HG02943 (cell line): ENCODE results near the gene UPF1.
"Not testable (repeated sequence)": the region's sequence is repeated elsewhere in the genome, so short reads cannot be mapped to it uniquely, and the experiment has no call there.

Source experiments
- ATAC-seq: cut with Tn5 transposase; IDR thresholded peaks from one replicate; pipeline ENCODE4 v1.9.1; 2021; ENCODE audit warnings: mild to moderate bottlenecking, low read depth, moderate library complexity; ENCODE audit not compliant: unreplicated experiment

The UPF1 gene

DNA sequence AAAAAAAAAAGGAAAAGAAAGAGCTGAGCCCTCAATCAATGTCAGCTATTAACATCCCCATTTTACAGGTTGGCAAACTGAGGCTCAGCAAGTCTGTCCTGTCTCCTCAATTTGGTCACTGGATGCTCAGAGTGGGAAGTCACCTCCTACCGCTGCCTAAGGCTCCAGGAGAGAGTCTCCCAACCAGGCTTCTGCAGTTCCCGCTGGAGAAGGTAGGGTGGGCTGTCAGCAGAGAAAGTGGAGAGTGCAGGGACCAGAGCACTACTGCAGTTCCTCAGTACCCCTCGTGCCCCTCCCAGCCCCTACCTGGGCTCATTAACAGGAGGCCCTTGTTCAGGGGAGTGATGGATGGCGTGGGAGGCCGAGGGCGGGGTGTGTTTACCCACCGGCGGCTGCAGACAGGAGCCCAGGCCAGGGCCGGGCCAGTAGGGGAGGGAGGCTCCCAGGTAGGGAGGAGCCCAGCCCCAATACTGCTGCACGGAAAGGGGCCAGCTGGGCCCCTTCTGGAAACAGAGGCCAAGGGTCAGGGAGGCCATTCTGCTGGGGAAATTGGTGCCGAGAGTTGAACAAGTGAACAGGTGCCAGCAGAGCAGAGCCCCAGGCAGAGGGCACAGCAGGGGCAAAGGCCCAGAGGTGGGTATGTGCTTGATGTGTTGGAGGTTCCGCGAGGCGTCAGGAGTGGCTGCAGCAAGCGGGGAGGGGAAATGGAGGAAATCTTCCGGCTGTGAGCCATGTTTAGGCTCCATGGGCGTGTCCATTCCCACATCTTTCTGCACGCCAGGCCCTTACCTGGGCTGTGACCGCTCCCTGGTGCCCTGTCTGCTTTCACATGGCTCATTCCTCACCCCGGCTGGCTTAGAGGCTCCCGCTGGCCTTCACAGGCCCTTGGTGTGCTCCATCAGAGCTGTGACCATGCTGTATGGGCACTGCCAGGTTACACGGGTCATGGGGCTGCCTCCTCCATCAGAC is 33.1 kb upstream of the UPF1 start:
- ATAC-seq = no peak

DNA sequence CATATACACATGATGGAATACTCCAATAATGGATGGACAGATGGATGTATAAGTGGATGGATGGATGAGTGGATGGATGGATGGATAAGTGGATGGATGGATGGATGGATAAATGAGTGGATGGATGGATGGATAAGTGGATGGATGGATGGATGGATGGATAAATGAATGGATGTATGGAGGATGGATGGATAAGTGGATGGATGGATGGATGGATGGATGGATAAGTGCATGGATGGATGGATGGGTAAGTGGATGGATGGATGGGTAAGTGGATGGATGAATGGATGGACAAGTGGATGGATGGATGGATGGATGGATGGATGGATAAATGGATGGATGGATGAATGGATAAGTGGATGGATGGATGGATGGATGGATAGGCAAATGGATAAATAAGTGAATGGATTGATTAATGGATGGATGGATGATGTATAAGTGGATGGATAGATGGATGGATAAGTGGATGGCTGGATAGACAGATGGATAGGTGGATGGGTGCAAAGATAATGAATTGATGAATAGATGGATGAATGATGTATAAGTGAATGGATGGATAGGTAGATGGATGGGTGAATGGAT is 32.3 kb upstream of the UPF1 start:
- no peak for ATAC-seq

DNA sequence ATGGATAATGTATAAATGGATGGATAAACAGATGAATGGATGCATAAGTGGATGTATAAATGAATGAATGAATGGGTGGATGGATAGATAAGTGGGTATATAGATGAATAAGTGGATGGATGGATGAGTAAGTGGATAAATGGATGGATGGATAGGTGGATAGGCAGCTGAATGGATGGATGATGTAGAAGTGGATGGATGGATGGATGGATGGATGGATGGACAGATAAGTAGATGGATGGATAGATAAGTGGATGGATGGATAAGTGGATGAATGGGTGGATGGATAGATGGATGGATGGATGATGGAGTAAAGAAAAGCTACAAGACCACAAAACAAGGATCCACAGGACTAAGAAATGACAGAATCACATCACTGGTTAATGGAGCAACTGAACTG is 31.7 kb upstream of the UPF1 start:
- no peak for ATAC-seq

DNA sequence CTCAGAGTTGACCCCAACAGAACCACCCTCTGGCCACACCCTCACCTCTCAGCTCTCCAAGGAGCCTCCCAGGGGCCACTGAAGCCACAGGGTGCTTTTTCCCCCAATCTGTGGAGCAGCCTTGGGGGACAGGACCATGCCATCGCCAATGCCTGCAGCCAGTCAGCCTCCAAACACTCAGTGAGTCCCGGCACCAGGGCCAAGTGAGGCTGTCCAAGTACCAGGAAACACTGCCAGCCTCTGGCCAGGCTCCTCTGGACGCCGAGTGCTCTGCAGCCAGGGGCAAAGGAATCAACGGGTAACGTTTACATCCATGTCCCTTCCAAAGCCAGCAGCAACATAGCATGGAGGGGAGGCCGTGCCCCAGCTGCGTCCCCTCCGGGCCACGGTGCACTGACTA is 31.1 kb upstream of the UPF1 start:
- ATAC-seq = no peak

DNA sequence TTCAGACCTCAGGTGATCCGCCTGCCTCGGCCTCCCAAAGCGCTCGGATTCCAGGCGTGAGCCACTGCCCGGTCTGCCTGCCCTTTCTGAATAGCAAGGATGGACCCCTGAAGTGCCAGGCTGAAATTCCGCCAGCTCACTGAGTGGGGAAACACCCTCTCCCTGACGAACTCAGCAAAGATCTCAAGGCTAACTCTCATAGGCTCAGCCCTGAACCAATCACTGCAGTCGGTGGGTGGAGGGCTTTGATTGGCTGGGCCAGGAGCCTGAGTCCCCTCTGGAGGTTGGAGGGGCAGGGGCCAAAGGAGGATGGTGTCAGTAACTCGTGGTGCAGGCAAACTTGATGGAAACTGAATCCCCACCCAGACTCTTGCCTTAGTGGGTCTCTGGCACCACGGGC is 29.4 kb upstream of the UPF1 start:
- ATAC-seq = no peak

DNA sequence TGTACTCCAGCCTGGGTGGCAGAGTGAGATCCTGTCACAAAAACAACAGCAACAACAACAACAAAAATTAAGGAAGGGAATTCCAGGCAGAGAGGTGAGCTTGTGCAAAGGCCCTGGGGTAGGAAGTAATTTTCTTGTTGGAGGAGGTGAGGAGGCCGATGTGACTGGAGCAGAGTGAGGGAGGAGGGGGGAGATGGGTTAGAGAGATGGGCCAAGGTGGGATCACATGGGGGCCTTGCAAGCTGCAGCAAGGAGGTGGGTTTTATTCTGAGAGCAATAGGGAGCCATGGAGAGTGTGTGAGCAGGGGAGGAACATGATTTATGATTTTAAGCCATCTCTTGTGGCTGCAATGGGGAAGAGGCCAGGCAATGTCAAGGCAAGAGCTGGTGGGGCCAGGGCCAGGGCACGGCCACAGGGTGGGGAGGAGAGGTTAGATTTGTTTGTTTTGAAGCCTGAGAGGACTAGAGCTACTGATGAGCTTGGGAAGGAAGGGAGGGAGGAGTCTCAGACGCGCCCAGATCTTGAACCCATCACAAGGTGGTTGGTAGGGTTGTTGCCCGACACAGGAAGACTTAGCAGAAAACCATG is 28.1 kb upstream of the UPF1 start:
- no peak for ATAC-seq

DNA sequence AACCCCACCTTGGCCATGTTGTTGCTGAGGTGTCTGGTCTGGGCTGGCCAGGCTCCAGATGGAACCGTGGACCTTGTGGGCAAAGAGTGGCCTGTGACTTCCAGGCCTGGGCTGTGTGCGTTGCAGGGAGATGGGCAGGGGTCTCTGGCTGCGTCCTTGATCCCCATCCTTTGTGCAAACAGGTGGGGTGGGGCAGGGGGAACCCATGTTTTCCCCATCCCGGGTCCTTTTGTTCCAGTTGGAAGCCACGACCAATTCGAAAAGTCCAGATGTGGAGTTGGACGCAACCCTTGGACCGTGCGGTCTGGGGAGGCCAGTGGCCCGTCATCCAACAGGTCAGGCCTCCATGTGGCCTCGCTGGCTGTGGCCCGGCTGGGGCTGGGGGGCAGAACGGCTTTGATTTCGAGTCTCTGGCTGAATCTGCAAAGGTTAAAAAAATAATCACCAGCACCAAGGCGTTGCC is 27.6 kb upstream of the UPF1 start:
- no peak for ATAC-seq

DNA sequence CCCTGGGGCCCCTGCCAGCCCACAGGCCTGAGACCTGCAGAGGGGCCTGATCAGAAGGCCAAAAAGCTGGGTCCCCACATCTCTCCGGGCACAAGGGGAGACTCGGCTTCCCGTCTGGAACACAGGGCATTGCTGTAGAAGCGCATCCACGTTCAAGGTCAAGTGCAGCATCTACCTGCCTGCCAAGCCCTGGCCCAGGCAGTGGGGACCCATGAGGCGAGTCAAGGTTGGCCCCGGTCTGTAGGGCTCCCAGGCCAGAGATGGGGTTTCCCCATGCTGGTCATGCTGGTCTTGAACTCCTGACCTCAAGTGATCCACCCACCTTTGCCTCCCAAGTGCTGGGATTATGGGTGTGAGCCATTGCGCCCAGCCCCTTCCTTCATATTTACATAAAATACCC is 27.1 kb upstream of the UPF1 start:
- no peak for ATAC-seq

DNA sequence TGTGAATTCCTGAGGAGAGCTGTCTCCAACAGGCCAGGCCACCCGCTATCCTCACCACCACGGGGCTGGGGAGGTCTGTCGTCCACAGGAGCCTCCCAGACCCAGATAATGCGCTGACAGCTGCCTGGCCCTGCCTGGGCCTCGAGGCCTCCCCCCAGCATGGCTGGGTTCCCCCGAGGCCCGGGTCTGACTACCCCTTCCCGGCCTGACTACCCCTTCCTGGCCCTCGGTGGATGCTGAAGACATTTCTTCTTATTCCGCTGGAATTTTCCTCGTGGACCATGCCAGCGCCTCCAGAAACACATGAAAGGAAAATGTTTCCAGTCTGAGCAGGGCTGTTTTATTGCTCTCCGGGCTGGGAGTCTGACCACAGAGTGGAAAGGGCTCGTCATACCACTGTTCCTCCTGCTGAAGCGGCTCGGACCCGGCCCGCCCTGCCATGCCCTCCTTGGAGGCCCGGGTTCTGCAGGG is 23.9 kb upstream of the UPF1 start:
- no peak for ATAC-seq

DNA sequence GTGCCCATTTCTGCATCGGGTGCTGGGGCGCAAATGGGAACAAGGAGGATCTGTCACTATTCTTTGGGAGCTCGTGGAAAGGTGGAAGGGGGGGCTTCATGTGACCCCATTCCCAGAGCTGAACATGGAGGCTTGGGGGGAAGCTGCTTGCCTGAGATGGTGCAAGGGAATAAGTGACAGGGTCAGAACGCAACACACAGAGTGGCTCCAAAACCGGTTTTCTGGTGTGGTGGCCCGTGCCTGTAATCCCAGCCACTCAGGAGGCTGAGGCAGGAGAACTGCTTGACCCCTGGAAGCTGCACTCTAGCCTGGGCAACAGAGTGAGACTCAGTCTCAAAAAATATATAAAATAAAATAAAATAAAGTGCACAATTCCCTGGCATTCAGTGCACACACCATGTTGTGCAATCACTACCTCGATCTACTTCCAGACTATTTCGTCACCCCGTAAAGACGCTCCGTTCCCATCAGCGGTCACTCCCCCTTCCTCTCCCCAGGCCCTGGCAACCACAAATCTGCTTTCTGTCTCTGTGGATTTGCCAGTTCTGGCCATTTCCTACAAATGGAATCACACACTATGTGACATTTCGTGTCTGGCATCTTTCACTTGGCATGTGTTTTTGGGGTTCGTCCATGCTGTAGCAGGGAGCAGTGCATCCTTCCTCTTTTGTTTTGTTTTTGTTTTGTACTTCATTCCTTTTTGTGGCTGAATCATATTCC is 22.4 kb upstream of the UPF1 start:
- ATAC-seq = no peak

DNA sequence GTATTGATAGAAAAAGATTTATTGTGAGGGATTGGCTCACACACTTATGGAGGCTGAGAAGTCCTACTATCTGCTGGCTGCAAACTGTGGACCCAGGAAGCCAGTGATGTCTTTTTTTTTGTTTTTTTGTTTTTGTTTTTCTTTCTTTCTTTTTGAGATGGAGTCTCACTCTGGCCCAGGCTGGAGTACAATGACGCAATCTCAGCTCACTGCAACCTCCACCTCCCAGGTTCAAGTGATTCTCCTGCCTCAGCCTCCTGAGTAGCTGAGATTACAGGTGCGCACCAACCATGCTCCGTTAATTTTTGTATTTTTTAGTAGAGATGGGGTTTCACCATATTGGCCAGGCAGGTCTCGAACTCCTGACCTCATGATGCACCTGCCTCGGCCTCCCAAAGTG is 20.1 kb upstream of the UPF1 start:
- ATAC-seq = not testable (repeated sequence)

DNA sequence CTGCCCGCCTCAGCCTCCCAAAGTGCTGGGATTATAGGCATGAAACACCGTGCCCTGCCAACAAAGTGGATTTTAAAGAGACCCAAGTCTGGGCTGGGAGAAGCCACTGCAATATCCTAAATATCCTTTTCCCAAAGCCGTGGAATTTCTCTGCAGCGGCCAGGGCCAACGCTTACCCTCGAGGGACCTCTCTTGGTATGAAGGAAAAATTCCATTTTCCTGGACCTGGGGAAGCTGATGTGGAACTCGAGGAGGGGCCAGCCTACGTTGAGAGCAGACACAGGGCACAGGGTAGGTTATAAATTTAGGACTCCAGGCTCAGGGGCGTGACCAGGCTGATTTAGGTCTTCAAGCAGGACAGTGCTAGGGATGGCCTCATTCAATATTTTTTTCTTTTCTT is 17.7 kb upstream of the UPF1 start:
- ATAC-seq = no peak

DNA sequence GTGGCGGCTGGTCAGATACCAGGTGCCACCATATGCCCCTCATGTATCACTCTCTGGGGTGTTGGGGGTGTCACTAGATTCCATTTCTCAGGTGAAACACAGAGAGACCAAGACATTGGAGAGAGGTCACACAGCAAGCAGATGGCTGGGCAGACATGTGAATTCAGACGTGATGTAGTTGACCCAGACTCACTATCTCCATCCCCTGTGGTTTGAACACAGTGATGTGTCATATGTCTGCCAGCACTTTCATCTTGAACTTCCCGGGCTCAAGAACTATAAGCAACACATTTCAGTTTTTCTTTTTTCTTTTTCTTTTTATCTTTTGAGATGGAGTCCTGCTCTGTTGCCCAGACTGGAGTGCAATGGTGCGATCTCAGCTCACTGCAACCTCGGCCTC is 16.1 kb upstream of the UPF1 start:
- no peak for ATAC-seq

DNA sequence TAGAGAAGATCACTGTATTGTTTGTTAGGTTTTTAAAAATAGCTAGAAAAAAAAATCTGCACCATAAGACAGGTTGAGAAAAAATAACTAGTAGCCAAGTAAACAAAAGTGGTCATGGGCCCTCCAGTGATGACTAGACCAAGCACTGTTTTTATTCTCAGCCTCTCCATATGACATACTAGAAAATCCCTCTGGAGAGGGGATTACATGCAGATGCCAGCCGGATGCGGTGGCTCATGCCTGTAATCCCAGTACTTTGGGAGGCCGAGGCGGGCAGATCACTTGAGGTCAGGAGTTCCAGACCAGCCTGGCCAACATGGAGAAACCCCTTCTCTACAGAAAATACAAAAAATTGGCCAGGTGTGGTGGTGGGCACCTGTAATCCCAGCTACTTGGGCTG is 15.1 kb upstream of the UPF1 start:
- not testable (repeated sequence) for ATAC-seq

DNA sequence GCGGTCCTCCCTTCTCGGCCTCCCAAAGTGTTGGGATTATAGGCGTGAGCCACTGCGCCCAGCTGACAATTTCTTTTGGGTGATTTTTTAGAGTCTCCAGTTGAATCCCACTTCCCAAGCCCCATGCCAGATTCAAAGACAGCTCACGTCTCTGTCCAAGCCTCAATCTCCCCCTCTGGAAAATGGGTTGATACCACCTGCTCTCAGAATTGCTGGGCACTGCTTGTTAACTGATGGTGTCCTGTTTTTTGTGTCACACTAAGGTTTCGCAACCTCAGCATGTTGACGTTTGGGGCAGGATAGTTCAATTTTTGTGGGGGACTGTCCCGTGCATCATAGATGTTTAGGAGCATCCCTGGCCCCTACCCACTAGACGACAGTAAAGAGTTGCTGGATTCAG is 14.2 kb upstream of the UPF1 start:
- ATAC-seq = no peak

DNA sequence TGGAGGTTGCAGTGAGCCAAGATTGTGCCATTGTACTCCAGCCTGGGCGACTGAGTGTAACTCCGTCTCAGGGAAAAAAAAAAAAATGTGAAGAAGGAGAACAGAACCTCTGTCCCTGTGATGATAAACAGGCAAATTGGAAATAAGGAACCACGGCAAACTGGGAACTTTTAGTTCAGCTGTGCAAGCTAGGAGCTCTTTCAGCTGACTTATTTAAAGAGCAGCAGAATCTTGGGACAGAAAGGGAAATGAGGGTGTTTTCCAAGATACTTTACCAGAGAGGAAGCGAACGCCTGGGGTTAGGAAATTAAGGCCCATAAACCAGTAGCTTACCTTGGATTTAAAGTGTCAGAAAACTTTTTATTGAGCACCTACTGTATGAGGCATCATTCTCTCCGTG is 3.0 kb upstream of the UPF1 start:
- no peak for ATAC-seq

DNA sequence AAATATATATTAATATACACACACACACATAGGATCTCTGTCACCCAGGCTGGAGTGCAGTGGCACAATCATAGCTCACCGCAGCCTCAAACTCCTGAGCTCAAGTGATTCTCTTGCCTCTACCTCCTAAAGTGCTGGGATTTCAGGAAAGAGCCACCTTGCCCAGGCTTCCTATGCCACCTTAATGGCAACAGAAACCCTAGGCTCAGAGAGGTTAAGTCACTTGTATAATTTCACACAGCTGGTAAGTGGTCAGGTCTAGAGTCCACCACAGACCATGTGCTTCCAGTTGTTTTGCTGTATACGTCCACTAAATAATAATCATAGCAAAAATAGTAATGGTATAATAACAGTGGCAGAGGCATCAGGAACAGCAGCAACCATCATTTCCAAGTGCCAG is 1.3 kb upstream of the UPF1 start:
- ATAC-seq = no peak

DNA sequence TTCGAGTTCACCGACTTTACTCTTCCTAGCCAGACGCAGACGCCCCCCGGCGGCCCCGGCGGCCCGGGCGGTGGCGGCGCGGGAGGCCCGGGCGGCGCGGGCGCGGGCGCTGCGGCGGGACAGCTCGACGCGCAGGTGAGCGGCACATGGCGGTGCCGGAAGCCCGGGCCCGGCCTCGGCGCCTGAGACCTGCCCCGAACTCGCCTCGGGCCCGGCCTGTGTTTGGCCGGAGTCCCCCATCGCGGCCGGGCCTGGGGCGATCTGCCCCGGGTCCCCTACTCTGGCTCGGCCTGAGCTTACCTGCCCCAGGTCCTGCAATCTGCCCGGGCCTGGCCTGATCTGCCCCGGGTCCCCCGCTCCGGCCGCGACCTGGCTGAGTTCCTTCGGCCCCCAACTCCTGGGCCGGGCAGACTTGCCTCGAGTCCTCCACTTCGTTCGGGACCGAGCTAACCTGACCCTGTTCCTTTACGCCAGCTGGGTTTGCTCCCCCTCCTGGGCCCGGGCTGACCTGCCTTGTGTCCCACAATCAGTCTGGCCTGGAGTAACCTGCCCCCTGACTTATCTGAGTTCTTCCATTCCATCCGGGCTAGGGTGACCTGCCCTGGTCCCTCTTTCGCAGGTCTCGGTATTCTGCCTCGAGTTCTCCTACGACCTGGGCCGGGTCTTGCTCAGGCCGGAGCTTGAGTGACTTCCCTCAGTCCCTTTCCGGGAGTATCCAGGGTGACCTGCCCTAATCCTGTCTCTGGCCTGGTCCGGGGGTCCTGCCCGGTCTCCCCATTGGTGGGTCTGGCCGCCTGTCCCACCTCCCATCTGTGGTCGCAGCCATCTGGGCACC is 764 bp downstream of the UPF1 start:
- ATAC-seq = peak; percentile 20

DNA sequence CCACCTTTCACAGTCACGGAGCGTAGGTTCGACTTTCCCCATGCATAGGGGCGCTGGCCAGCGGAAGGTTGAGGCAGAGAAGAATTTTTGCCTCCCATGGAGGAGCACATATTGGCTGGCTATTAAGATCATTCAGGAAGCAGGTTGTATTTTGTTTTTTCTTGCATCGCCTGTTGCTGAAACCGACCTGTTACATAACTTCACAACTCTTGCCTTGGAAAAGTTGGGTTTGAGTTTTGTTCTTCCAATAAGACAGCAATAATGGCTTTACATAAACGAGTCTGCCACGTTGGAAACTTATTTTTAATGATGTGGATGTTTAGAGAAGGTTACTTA is 1.4 kb downstream of the UPF1 start:
- no peak for ATAC-seq
